PC-9 (cell line): ENCODE data around the gene CLASP1. TPM values are rescaled to one million over a fixed set of nuclear protein-coding genes. Genes with fewer than 3 reads are reported as not detected.

Experiments used
- BruUV-seq: library from RNA; stranded (reverse); fragments of 400-500 nt; replicated peaks from 2 replicates; lab custom pipeline; 2021; lab: Mats Ljungman, UMichigan
- CTCF ChIA-PET: fragments of 300-600 bp; sonication (Branson Sonifier 250); formaldehyde crosslinking; loops from one replicate; lab custom pipeline; 2022; ENCODE audit warnings: antibody characterized with exemption; lab: Charles Lee
- POLR2A ChIA-PET: fragments of 300-600 bp; sonication (Branson Sonifier 250); formaldehyde crosslinking; loops from one replicate; lab custom pipeline; 2022; ENCODE audit warnings: antibody characterized with exemption; ENCODE audit not compliant: unreplicated experiment; lab: Charles Lee
- DNase-seq, 2 experiments: peaks; one replicate each; pipeline versions ENCODE4 v3.0.0 to v3.0.0-alpha.2; 2015 to 2022; ENCODE audit warnings: mixed read lengths in 1 of 2
- H2AFZ ChIP-seq: fragments of 200-600 bp; sonication (generic); 2 replicates; pipeline ENCODE4 v1.8.1; 2017; ENCODE audit warnings: antibody characterized with exemption
- H3F3A ChIP-seq: fragments of 200-600 bp; sonication (generic); 2 replicates; pipeline ENCODE4 v1.8.1; 2017; ENCODE audit warnings: antibody characterized with exemption, mild to moderate bottlenecking, low read depth; ENCODE audit not compliant: insufficient read depth
- H3K27ac ChIP-seq: fragments of 200-600 bp; sonication (generic); 2 replicates; pipeline ENCODE4 v1.6.1; 2016; ENCODE audit warnings: mixed run types
- H3K27me3 ChIP-seq: fragments of 200-600 bp; sonication (generic); 2 replicates; pipeline ENCODE4 v1.6.1; 2016; ENCODE audit warnings: low read depth, mixed run types; ENCODE audit not compliant: insufficient read depth
- H3K36me3 ChIP-seq: fragments of 200-600 bp; sonication (generic); 2 replicates; pipeline ENCODE4 v1.6.1; 2016; ENCODE audit warnings: low read depth, mixed run types
- H3K4me1 ChIP-seq: fragments of 200-600 bp; sonication (generic); replicated peaks from 2 replicates; pipeline ENCODE4 v1.6.1; 2016; ENCODE audit warnings: mixed run types; ENCODE audit not compliant: insufficient read depth
- H3K4me2 ChIP-seq: fragments of 200-600 bp; sonication (generic); 2 replicates; pipeline ENCODE4 v1.6.1; 2017; ENCODE audit warnings: mixed run types
- H3K4me3 ChIP-seq: fragments of 200-600 bp; sonication (generic); 2 replicates; pipeline ENCODE4 v1.6.1; 2016; ENCODE audit warnings: mixed run types
- H3K79me2 ChIP-seq: fragments of 200-600 bp; sonication (generic); 2 replicates; pipeline ENCODE4 v1.6.1; 2017; ENCODE audit warnings: low read depth, mixed run types
- H3K9me2 ChIP-seq: fragments of 200-600 bp; sonication (generic); 2 replicates; pipeline ENCODE4 v1.8.1; 2017; ENCODE audit warnings: mild to moderate bottlenecking; ENCODE audit not compliant: insufficient read depth
- H3K9me3 ChIP-seq: fragments of 200-600 bp; sonication (generic); 2 replicates; pipeline ENCODE4 v1.8.1; 2016; ENCODE audit warnings: low read depth; ENCODE audit not compliant: insufficient read depth
- H4K20me1 ChIP-seq: fragments of 200-600 bp; sonication (generic); 2 replicates; pipeline ENCODE4 v1.8.1; 2017; ENCODE audit not compliant: insufficient read depth
- EZH2 ChIP-seq: fragments of 200-600 bp; sonication (generic); IDR thresholded peaks from 2 replicates; pipeline ENCODE4 v1.8.0; 2017; ENCODE audit warnings: antibody characterized with exemption, low read depth
- intact Hi-C: fragments of 100-400 bp; cut with micrococcal nuclease; formaldehyde crosslinking; loops from one replicate; pipeline ENCODE4 v1.10.0; 2022; ENCODE audit not compliant: unreplicated experiment
- total RNA-seq: library from RNA; stranded (reverse); gene quantifications from 2 replicates; pipeline ENCODE4 v1.2.3, GENCODE V29; 2021
- TF ChIP-seq, protein P1 (sequence below): fragments of 200-600 bp; sonication (generic); conservative IDR thresholded peaks from 2 replicates; pipeline ENCODE4 v1.6.1; 2017; ENCODE audit warnings: mixed run types, antibody characterized with exemption, mild to moderate bottlenecking, moderate library complexity

CLASP1 gene
- total RNA-seq, 1 experiment from 2014 or later: 61.8 TPM

DNA sequence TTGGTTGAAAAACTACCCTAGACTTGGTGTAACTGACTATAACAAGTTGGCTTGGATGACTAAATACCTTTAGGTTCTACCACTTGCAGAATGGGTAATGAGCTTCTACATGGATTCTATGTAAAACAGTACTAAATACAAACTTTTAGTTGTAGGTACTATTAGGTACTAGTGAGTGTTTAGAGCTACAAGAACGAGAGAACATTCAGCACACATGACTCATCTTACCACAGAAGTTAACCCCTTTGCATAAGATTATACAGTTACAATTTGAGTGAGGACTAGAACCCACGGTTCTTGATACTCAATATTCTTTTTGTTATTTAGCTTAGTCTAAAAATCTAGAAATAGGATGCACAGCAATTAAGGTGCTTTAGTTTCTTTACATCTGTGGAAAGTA lies 262.6 kb downstream of the CLASP1 start:
- H3K36me3 ChIP-seq: peaks cover 27% of the 10 kb centered on the region
- H3K9me3 ChIP-seq: no peaks in the 10 kb centered on the region
- no peaks in the 10 kb centered on the region for H3K79me2 ChIP-seq
- BruUV-seq: no TSS peak
- H2AFZ ChIP-seq: no peak overlapping the region
- H3K27me3 ChIP-seq: no peaks in the 10 kb centered on the region
- peaks cover 4% of the 10 kb centered on the region; the same call in 1 of the 2 replicates for H3F3A ChIP-seq
- H3K4me3 ChIP-seq: no peak overlapping the region
- CTCF ChIA-PET: no interaction called here
- no peaks in the 10 kb centered on the region for H4K20me1 ChIP-seq
- no peak for TF ChIP-seq EZH2
- TF ChIP-seq, protein P1, sequence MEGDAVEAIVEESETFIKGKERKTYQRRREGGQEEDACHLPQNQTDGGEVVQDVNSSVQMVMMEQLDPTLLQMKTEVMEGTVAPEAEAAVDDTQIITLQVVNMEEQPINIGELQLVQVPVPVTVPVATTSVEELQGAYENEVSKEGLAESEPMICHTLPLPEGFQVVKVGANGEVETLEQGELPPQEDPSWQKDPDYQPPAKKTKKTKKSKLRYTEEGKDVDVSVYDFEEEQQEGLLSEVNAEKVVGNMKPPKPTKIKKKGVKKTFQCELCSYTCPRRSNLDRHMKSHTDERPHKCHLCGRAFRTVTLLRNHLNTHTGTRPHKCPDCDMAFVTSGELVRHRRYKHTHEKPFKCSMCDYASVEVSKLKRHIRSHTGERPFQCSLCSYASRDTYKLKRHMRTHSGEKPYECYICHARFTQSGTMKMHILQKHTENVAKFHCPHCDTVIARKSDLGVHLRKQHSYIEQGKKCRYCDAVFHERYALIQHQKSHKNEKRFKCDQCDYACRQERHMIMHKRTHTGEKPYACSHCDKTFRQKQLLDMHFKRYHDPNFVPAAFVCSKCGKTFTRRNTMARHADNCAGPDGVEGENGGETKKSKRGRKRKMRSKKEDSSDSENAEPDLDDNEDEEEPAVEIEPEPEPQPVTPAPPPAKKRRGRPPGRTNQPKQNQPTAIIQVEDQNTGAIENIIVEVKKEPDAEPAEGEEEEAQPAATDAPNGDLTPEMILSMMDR: no peak
- no peaks in the 10 kb centered on the region for H3K4me1 ChIP-seq
- no peak overlapping the region for H3K27ac ChIP-seq
- H3K4me2 ChIP-seq: no peak overlapping the region
- intact Hi-C loops: no loop called here
- no peaks in the 10 kb centered on the region for H3K9me2 ChIP-seq
- POLR2A ChIA-PET: no interaction called here
- DNase-seq: no peak

DNA sequence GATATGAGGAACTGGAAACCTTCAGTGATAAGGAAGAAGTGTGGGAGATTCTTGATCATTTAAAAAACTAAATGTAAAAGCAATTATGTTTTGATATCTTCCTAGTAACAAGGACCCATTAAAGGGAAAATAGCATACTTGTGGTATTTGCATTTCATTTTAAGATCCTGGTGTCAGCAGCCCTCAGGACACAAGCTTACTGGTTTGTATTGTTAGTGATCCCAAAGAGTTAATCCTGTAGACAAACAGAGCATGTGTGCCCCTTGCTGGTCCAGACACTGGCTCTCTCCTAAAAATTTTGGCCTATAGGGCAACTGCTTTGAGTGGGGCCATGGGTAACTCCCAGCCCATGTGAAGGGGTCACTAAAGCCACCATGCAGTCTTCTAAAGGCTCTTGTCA lies 263.2 kb downstream of the CLASP1 start:
- Histone ChIP-seq H3K27me3 (no peaks in the 10 kb centered on the region), H3K79me2 (no peaks in the 10 kb centered on the region), H3K9me3 (no peaks in the 10 kb centered on the region), H2AFZ (no peak overlapping the region), H3K9me2 (no peaks in the 10 kb centered on the region), H3K4me2 (no peak overlapping the region), H4K20me1 (no peaks in the 10 kb centered on the region), H3K36me3 (peaks cover 27% of the 10 kb centered on the region), H3K4me3 (no peak overlapping the region), H3K4me1 (no peaks in the 10 kb centered on the region), H3K27ac (no peak overlapping the region), H3F3A (peaks cover 4% of the 10 kb centered on the region; the same call in 1 of the 2 replicates)
- POLR2A ChIA-PET: interaction anchor here (0.6 kb wide), 1 partner anchor 205 kb away, joined by 3 read pairs; no protein-coding TSS in a partner anchor
- CTCF ChIA-PET: no interaction called here
- BruUV-seq: no TSS peak
- TF ChIP-seq EZH2: no peak
- TF ChIP-seq, protein P1: no peak
- intact Hi-C loops: no loop called here
- DNase-seq: no peak

DNA sequence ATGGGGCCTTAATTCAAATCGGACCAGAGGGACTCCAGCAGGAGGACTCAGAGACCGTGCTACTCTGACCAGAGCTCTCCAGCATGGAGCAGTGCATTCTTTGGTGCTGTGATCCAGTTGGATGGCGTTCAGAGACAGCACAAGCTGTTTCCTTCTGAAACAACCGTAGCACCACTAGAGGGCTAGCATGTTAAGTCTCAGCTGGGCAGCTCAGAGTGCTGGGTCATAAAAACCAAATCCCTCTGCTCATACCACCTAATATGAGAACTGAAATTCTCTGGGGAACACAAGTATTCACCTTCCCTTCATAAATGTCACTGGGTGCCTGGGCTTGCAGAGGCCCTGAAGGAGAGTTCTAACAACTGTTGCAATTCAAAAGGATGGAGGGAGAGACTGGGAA lies 266.5 kb downstream of the CLASP1 start:
- Histone ChIP-seq H3K27ac (no peak overlapping the region), H3K27me3 (no peaks in the 10 kb centered on the region), H3K4me3 (no peak overlapping the region), H3F3A (peaks cover 4% of the 10 kb centered on the region; the same call in 1 of the 2 replicates), H3K4me1 (no peaks in the 10 kb centered on the region), H3K4me2 (no peak overlapping the region), H3K36me3 (peaks cover 27% of the 10 kb centered on the region), H3K9me2 (no peaks in the 10 kb centered on the region), H4K20me1 (no peaks in the 10 kb centered on the region), H2AFZ (no peak overlapping the region), H3K9me3 (no peaks in the 10 kb centered on the region), H3K79me2 (no peaks in the 10 kb centered on the region)
- DNase-seq: no peak
- TF ChIP-seq, protein P1: no peak
- no peak for TF ChIP-seq EZH2
- POLR2A ChIA-PET: interaction anchor here (0.6 kb wide), 1 partner anchor 291 kb away, joined by 21 read pairs; no protein-coding TSS in a partner anchor
- intact Hi-C loops: no loop called here
- CTCF ChIA-PET: no interaction called here
- no TSS peak for BruUV-seq
